ENCODE results near the gene SLC22A17.
A peak's percentile ranks its signal among the peaks of the same experiment; 100 is the strongest.
"Not testable (repeated sequence)": the region's sequence is repeated elsewhere in the genome, so short reads cannot be mapped to it uniquely, and the experiment has no call there.

Gene SLC22A17

GRCh38 chr14:23352506-23353432 lies at the start of gene SLC22A17:
TSS of gene SLC22A17 (minus strand) at chr14:23352887.
- H3K4me3 ChIP-seq (ENCODE audit: low read depth, low read length) = peak within 1 kb of the TSS; percentile 84
- peak; percentile 73 for DNase-seq (ENCODE audit: low read depth)

DNA sequence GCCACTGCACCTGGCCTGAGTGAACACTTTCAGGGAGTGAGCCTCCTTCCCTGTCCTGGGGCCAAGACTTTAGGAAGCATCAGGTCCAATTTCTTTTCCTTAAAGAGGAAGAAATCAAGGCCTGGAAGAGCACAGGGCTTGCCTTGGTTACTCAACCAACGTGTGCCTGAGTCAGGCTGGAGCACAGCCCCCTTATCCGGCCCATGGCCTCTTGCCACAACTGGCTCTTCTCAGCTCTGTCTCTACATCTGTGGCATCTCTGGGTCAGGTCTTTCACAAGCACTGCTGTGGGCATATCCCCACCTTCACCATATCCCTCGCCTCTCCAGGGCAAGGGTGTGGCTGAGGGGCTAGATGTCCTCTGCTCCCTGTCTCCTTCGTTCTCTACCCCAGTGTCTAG lies 48.6 kb upstream of the SLC22A17 start:
- no peak for DNase-seq (ENCODE audit: low read depth)
- H3K4me3 ChIP-seq (ENCODE audit: low read depth, low read length) = no peak overlapping the region

GRCh38 chr14:23400496-23401149 lies 47.9 kb upstream of the SLC22A17 start:
- H3K4me3 ChIP-seq (ENCODE audit: low read depth, low read length) = not testable (repeated sequence)

DNA sequence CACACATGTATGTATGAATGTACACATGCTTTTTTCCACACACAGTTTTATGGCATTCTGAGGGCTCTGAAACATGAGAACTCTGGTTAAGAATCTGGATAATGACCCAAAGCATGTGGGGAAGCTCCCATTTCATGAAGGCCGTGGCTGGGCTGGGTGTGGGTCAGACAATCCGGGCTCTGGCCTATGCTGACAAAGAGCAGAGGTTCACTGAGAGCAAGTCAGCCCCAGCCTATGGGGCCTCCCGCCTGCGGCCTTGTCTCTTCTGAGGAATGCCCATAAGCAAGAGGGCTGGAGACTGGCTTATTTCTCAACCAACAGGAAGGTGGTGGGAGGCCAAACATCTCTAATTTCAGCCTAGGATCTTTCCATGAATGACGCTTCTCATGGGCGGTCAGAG lies 46.9 kb upstream of the SLC22A17 start:
- no peak for DNase-seq (ENCODE audit: low read depth)

More at GRCh38 chr14:23400496-23401149, 47.9 kb upstream of the SLC22A17 start:
- not testable (repeated sequence) for DNase-seq (ENCODE audit: low read depth)

GRCh38 chr14:23399136-23399535 lies 46.4 kb upstream of the SLC22A17 start:
- H3K4me3 ChIP-seq (ENCODE audit: low read depth, low read length) = no peak overlapping the region
- DNase-seq (ENCODE audit: low read depth) = no peak

More for the DNA sequence above, 46.9 kb upstream of the SLC22A17 start:
- H3K4me3 ChIP-seq (ENCODE audit: low read depth, low read length) = no peak overlapping the region

DNA sequence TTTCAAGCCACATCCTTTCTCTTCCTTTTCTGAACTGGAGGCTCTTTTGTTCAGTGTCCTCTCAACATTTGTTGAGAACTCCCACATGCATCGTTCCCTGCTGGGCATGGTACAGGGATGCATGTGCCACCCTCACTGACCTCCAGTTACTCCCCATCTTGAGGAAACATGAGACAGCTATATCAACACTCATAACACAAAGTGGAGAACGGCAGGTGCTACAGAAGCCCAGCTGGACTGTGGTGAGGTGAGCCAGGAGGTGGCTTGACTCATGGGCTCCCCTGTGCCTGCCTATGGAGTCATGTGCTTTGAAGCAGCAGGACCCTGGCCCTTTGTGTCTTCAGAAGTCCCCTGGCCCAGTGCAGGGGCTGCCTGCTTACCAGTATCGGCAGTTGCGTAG lies 45.7 kb upstream of the SLC22A17 start:
- no peak for DNase-seq (ENCODE audit: low read depth)
- no peak overlapping the region for H3K4me3 ChIP-seq (ENCODE audit: low read depth, low read length)

DNA sequence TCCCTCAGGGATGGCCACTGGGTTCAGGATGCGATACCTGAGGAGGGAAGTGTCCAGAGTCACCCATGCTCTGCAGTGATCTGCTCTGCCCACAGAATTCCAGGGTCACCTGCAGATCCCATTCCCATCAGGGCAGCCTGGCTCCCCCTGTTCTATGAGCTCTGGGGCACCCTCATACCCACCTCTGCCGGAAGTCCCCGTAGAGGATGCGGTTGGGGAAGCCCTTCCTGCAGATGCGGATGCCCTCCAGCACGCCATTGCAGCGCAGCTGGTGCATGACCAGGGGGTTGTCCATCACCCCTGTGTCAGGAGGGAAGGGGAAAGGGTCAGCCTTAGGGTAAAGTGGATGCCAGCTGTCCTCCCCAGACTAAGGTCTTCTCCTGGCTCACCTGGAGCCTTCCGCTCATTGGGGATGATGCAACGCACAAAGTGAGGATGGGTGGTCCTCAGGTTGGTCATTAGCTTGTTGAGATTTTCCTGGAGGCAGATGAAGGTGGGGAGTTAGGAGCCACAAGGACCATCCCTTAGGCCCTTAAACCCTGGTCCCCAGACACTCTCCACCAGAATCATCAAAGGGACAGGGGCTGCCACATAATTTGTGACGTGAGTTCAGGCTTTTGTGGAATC lies 44.2 kb upstream of the SLC22A17 start:
- no peak for DNase-seq (ENCODE audit: low read depth)
- no peak overlapping the region for H3K4me3 ChIP-seq (ENCODE audit: low read depth, low read length)

DNA sequence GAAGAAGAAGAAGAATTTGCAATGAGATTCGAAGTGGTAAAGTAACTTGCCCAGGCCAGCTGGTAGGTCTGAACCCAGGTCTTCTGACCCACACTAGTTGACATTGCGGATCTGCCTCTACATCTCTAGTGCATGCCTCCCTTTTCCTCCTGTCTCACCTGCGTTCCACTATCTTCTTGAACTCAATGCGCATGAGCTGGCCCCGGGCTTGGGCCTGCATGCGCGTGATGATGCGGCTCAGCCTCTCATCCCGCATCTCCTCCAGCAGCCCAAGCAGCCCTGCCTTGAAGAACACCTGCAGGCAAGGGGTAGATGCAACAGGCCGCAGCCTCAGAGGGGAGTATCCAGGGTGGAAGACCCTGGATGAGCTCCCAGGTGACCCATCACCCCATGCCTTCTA lies 43.4 kb upstream of the SLC22A17 start:
- DNase-seq (ENCODE audit: low read depth) = no peak
- no peak overlapping the region for H3K4me3 ChIP-seq (ENCODE audit: low read depth, low read length)

DNA sequence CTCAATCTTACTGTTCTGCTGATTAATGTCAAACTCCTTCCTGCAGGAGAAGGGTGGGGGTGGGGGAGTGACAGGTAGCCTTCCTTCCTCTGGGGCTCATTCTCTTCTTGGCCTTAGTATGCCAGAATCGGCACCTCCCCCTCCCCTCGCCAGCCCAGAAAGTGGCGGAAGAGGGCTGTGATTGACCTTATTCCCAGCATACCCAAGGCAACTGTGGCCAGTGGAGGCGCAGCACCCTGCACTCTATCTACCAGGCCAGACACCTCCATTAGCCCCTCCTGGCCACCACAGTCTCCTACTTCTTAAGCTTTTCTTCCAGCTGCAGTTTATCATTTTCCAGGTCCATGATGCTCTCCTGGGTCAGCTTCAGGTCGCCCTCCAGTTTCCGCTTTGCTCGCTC lies 39.9 kb upstream of the SLC22A17 start:
- no peak overlapping the region for H3K4me3 ChIP-seq (ENCODE audit: low read depth, low read length)
- DNase-seq (ENCODE audit: low read depth) = no peak

DNA sequence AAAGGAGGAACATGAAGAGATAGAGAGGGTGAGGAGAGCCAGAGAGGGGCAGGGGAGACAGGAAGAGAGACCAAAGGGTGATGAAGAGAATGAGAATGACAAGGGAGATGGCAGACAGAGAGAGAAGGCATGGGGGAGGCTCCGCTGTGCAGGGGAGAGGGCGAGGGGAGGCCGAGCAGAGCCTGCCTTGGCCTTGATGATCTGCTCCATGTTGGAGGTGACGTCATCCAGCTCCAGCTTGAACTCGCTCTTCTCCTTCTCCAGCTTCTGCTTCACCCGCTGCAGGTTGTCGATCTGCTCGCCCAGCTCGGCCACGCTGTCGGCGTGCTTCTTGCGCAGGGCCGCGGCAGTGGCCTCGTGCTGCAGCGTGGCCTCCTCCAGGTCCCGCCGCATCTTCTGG lies 37.2 kb upstream of the SLC22A17 start:
- DNase-seq (ENCODE audit: low read depth); H3K4me3 ChIP-seq (ENCODE audit: low read depth, low read length): not testable (repeated sequence)

GRCh38 chr14:23389396-23389795 lies 36.7 kb upstream of the SLC22A17 start:
- no peak for DNase-seq (ENCODE audit: low read depth)
- no peak overlapping the region for H3K4me3 ChIP-seq (ENCODE audit: low read depth, low read length)

GRCh38 chr14:23388996-23389395 lies 36.3 kb upstream of the SLC22A17 start:
- no peak overlapping the region for H3K4me3 ChIP-seq (ENCODE audit: low read depth, low read length)
- DNase-seq (ENCODE audit: low read depth) = no peak

DNA sequence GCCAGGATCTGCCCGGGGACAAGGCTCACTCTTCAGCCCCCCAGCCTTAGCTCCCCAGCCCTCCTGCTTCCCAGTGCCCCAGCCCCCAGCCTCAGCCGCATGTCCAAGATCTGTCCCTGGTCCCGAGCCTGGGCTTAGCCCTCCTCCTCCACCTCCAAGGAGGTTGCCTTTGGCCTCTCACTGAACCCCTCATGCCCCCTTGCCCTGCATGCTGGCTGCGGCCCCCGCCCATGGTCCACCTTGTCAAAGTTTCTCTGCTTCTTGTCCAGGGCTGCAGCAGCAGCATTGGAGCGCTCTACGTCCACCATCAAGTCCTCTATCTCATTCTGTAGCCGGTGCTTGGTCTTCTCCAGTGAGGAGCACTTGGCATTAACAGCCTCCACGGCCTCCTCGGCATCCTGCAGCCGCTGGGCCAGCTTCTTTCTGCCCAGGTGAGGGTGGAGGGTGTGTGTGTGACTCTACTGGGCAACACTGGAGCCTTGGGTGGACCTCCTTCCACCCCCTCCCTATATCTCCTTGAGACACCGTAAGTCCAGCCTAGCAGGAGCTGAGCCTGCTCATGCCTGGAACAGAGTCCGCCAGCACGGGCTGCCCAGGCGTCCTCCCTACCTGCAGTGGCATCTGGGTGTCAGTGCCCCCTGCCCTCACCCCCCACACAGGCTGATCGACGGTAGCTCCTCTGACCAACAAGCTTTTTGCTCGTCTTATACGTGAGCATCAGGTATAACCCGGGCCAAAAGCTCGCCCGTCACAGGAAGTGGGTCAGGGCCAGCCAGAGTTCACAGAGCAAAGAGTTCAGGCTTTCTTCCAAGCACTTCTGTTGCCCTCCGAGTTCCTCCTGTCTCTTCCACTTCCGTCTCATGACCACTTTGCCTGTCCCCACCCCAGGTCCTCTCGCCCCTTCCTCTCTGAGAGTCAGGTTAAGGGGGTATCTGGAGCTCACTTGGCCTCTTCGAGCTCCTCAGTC lies 35.5 kb upstream of the SLC22A17 start:
- no peak for DNase-seq (ENCODE audit: low read depth)
- H3K4me3 ChIP-seq (ENCODE audit: low read depth, low read length) = no peak overlapping the region

DNA sequence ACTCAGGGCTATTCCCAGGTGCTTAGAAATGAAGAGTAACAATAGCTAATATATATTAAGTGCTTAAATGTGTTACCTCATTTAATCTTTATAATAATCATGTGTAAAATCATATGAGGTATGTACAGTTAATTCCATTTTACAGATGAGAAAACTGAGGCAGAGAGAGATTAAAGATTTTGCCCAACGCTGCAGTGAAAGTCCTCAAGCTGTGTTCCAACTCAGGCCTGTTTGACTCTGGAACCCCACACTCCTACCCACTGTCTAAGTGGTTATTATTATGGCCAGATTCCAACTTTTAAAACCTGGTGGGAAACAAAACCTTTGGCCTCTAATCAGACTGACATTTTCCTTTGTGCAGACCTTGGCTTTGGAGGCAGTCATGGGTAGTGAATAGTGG lies 34.3 kb upstream of the SLC22A17 start:
- no peak for DNase-seq (ENCODE audit: low read depth)
- no peak overlapping the region for H3K4me3 ChIP-seq (ENCODE audit: low read depth, low read length)

GRCh38 chr14:23386266-23386657 lies 33.6 kb upstream of the SLC22A17 start:
- not testable (repeated sequence) for DNase-seq (ENCODE audit: low read depth); H3K4me3 ChIP-seq (ENCODE audit: low read depth, low read length)

DNA sequence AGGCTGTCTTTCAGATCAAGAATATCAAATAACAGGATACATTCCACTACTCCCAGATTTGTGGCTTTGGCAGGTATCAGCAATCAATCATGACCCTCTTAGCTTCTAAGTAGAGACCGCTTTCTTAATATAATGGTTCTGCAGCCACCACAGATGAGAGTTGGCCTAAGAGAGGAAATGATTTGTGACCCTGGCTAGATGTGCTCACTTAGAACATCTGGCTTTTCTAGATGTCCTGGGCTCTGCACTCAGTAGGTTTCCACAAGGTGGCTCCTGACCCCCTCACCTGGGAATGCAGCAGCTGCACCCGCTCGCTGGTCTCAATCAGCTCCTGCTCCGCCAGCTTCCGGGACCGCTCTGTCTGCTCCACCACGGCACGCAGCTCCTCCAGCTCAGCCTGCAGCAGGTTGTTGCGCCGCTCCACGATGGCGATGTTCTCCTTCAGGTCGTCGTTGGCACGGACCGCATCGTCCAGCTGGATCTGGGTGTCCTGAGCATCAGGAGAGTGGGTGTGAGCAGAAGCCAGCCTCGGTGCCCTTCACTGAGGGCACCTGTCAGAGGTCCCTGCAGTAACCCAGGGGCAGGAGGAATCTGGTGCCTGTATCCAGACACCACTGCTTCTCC lies 33.1 kb upstream of the SLC22A17 start:
- DNase-seq (ENCODE audit: low read depth) = no peak
- H3K4me3 ChIP-seq (ENCODE audit: low read depth, low read length) = no peak overlapping the region

- no peak for DNase-seq (ENCODE audit: low read depth)
- H3K4me3 ChIP-seq (ENCODE audit: low read depth, low read length) = no peak overlapping the region
Measured at GRCh38 chr14:23385244-23385641, 32.6 kb upstream of the SLC22A17 start.

DNA sequence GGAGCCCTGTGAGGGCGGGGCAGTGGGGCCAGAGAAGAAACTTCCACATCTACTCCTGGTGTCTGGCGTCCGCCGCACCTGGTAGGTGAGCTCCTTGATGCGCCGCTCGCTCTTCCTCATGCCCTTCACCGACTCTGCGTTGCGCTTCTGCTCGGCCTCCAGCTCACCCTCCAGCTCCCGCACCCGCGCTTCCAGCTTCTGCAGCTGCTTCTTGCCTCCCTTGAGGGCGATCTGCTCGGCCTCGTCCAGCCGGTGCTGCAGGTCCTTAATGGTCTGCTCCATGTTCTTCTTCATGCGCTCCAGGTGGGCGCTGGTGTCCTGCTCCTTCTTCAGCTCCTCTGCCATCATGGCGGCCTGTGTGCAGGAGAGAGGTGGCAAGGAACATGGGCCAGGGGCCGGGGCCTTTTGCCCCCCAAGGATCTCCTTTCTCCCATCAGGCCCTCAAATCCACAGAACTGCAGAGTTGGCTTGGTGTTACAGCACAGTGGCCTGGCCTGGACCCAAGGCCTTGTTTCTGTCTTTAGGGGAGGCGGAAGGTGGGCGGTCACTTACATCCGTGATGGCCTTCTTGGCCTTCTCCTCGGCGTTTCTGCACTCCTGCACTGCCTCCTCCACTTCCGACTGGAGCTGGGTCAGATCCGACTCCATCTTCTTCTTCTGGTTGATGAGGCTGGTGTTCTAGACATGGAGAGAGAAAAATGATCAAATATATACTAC lies 31.8 kb upstream of the SLC22A17 start:
- DNase-seq (ENCODE audit: low read depth) = no peak

More for the DNA sequence above, 31.8 kb upstream of the SLC22A17 start:
- H3K4me3 ChIP-seq (ENCODE audit: low read depth, low read length) = no peak overlapping the region
